ENCODE measurements around the gene OXA1L.

- TF ChIP-seq POLR2AphosphoS5 (IDR thresholded peaks at IDR 0.05; ENCODE audit: low read depth, low read length) (no peak), TAF1 (IDR thresholded peaks at IDR 0.05; ENCODE audit: borderline replicate concordance, insufficient read depth, low read length) (no peak), FOXP2 (optimal IDR thresholded peaks at IDR 0.05; ENCODE audit: borderline replicate concordance, extremely low read depth, extremely low read length, insufficient read depth) (no peak)
- TF ChIP-seq, protein P1, sequence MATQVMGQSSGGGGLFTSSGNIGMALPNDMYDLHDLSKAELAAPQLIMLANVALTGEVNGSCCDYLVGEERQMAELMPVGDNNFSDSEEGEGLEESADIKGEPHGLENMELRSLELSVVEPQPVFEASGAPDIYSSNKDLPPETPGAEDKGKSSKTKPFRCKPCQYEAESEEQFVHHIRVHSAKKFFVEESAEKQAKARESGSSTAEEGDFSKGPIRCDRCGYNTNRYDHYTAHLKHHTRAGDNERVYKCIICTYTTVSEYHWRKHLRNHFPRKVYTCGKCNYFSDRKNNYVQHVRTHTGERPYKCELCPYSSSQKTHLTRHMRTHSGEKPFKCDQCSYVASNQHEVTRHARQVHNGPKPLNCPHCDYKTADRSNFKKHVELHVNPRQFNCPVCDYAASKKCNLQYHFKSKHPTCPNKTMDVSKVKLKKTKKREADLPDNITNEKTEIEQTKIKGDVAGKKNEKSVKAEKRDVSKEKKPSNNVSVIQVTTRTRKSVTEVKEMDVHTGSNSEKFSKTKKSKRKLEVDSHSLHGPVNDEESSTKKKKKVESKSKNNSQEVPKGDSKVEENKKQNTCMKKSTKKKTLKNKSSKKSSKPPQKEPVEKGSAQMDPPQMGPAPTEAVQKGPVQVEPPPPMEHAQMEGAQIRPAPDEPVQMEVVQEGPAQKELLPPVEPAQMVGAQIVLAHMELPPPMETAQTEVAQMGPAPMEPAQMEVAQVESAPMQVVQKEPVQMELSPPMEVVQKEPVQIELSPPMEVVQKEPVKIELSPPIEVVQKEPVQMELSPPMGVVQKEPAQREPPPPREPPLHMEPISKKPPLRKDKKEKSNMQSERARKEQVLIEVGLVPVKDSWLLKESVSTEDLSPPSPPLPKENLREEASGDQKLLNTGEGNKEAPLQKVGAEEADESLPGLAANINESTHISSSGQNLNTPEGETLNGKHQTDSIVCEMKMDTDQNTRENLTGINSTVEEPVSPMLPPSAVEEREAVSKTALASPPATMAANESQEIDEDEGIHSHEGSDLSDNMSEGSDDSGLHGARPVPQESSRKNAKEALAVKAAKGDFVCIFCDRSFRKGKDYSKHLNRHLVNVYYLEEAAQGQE (IDR thresholded peaks at IDR 0.05; ENCODE audit: insufficient read depth in 1 of 2, low read depth in 2 of 2, low read length in 2 of 2) = no peak
These were observed 20.2 kb downstream of the OXA1L start for GRCh38 chr14:22786685-22787084.
